Activated CD8-positive, alpha-beta memory T cell treated with anti-CD3 and anti-CD28 coated beads, Interleukin-2, amount 50 U/mL, for 48 hours (primary cell): ENCODE measurements around the gene AP3S1.
"Not testable (repeated sequence)": the region's sequence is repeated elsewhere in the genome, so short reads cannot be mapped to it uniquely, and the experiment has no call there.

Experiments used
- DNase-seq: peaks from one replicate; pipeline ENCODE4 v3.0.0-alpha.2; 2020

The AP3S1 gene

DNA sequence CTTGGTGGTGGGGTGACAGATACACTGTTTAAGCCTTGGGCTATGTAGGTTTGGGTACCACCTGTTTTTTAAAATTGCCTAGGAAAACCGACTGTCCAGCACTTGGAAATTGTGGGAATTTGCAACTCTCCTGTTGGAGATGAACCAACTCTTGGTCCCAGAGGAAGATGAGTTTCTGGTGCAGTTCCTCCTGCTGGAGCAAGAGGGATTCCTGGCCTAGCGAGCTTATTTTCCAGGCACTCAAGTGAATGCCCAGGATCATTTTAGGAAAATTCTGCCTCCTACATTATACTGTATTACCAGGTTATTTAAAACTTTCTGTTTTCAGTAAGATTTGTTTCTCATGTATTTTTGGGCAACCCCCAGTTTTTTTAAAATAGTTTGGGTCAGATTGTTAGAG, 33.7 kb downstream of the AP3S1 start:
- no peak for DNase-seq

DNA sequence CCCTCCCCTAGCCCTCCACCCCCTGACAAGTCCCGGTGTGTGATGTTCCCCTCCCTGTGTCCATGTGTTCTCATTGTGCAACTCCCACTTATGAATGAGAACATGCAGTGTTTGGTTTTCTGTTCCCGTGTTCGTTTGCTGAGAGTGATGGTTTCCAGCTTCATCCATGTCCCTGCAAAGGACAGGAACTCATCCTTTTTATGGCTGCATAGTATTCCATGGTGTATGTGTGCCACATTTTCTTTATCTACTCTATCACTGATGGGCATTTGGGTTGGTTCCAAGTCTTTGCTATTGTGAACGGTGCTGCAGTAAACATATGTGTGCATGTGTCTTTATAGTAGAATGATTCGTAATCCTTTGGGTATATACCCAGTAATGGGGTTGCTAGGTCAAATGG, 35.6 kb downstream of the AP3S1 start:
- DNase-seq = not testable (repeated sequence)

DNA sequence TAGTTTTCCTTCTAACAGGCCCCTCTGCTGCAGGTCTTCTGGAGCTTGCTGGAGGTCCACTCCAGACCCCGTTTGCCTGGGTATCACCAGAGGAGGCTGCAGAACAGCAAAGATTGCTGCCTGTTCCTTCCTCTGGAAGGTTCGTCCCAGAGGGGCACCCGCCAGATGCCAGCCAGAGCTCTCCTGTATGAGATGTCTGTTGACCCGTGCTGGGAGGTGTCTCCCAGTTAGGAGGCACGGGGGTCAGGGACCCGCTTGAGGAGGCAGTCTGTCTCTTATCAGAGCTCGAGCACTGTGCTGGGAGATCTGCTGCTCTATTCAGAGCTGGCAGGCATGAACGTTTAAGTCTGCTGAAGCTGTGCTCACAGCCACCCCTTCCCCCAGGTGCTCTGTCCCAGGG, 40.7 kb downstream of the AP3S1 start:
- not testable (repeated sequence) for DNase-seq

DNA sequence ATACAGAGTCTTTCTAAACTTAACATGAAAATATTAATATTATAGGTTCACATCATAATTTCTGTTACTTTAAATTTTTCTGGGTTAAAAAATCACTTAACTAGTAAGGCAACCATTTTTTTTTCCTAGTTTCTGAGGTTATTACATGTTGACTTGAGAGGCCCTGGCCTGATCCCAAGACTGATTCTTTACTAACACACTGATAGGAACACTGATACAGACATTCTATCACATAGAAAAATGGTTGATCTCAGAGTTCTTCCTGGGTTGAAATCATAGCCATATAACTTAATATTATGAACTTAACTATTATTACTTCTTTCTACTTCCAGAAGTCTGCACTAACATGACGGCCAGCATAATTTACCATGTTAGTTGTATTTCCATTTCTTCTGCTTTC, 43.0 kb downstream of the AP3S1 start:
- DNase-seq = no peak

DNA sequence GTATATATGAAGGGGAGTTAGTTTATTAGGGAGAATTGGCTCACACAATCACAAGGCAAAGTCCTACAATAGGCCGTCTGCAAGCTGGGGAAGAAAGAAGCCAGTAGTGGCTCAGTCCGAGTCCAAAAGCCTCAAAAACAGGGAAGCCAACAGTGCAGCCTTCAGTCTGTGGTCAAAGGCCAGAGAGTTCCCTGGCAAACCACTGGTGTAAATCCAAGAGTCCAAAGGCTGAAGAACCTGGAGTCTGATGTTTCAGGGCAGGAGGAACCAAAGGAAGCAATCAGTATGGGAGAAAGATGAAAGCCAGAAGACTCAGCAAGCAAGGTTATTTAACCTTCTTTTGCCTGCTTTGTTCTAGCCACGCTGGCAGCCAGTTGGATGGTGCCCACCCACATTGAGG, 43.5 kb downstream of the AP3S1 start:
- not testable (repeated sequence) for DNase-seq

DNA sequence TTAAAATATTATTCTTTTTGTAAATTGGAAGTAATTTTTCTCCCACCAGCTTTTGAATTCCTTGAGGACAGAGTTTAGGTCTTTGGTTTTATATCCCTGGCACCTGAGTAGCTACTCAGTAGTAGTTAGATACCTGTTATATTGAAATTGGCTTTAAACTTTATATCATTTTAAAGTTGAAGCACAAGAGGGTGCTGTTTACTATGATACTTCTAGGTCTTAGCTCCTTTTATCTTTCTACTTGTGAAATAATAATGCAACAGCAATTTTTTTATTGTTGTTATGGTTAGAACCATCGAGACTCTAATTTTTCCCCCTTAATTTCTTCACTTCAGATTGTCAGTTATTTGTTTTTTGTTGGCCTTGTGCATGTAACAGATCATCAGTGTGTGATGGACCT, 46.3 kb downstream of the AP3S1 start:
- no peak for DNase-seq

DNA sequence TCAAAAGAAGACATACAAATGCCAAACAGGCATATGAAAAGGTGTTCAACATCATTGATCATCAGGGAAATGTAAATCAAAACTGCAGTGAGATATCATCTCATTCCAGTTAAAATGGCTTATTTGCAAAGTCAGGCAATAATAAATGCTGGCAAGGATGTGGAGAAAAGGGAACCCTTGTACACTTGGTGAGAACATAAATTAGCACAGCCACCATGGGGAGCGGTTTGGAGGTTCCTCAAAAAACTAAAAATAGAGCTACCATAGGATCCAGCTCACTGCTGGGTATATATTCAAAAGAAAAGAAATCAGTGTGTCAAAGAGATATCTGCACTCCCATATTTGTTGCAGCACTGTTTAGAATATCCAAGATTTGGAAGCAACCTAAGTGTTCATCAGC, 50.3 kb downstream of the AP3S1 start:
- no peak for DNase-seq

DNA sequence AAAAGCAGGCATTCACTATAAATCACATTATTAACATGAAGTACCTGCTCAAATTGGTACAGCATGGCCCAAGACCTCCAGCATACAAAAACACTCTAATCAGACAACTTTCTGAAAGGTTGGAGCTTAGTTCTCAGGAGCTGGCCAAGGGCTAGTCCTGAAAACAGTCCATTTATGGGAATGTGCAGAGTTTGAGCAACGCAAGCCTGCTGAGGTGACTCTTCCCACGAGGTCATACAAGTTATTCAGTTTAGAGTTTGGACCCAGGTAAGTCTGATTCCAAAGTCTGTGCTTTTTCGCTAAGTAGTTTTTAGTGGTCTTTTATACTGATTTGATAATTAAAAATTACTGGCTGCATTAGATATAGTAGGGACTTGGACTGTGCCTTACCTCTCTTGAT, 52.6 kb downstream of the AP3S1 start:
- no peak for DNase-seq

DNA sequence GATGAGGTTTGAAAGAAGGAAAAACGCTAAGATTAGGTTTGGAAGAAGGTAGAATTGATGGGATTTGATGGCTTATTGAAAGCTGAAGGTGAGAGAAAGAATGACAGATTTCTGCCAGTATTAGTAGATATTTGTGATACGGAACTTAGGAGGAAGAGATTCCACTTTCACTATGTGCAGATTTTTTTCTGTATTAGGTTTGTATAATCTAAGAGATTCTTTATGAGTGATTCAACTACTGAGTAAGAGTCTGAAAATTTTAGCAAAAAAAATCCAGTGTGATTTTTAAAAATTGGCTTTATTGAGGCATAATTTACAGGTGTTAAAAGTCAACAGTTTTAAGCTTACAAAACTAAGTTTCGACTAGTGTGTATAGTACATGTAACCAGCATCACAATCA, 54.1 kb downstream of the AP3S1 start:
- DNase-seq = no peak

DNA sequence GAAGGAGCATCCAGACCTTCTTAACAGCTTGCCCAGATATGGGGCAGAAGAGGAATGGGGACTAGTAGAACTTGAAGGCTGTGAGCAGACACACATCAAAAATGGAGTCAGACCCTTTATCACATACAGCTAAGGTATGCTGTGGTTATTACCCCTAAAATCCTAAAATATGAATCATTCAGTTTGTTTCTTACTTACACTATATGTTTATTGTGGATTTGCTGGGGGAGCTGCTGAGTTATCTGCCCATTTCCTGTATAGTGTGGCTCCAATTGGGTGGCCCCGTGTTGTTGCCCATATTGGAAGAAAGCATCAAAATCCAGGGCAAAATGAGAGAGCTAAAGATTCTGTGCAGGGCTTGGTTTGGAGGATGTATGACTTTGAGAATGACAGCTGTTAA, 56.9 kb downstream of the AP3S1 start:
- no peak for DNase-seq

DNA sequence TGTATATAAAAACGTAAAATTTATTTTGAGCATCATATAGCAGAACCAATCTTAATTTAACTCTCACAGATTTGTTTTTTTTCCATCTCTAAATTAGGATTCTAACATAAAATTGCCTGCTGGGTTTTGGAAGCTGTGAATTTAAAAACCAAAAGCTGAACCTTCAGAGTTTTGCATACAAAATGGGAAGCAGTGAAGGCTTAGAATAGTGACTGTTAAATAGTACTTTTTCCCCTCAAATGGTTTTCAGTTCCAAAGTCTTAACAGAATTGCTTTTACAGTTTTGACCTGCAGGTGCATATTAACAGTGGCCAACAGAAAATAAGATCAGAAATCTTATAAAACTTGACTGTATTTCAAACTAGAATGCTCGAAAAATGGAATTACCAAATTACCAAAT, 65.4 kb downstream of the AP3S1 start:
- no peak for DNase-seq

DNA sequence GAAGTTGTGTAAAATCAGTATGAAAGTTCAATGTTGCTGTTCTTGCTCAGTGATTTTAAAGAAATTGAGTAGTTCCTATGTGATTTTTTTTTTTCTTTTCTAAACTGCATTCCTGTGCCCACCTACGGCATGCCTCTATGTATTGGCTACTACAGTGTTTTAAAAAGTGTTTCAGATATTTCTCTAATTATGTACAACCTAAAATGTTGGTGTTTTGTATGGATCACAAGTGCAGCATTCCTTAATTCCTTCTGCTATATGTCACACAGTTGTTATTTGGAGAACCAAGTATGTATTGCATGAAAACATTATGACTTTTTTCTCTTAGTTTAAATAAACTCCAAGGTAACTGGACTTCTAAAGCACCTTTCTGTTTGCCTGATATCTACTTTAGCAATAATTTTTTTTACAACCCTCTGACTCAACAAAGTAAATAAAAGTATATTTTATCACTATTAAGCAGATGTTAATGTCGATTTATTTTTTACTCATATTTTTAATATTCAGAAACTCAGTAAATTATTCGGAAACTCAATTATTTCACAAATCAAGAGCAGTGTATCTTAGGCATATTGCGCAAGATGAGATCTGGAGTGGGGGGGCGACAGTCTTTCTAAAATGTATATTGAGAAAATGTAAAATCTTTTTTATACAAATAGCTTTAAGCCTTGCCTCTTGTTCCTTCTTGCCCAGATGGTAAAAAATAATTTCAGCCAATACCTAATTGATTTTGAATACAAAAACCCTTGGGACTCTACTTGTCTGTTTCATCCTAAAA, 72.1 kb downstream of the AP3S1 start:
- DNase-seq = not testable (repeated sequence)

DNA sequence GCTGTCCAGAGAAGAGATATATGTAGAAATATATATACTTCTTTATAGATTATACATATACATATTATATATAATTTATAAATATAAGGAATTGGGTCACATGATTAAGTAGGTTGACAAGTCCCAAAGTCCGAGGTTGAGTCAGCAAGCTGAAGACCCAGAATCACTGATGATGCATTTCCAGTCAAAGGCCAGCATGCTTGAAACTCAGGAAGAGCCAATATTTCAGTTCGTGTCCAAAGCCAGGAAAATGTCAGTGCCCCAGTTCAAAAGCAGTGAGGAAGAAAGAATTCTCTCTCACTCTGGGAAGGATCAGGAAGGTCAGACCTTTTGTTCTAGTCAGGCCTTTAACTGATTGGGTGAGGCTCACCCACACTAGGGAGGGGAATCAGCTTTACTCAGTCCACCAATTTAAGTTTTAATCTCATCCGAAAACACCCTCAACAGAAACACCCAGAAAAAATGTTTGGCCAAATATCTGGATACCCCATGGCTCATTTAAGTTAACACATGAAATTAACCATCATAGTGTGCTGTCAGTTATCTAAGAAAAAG, 78.5 kb downstream of the AP3S1 start:
- no peak for DNase-seq

DNA sequence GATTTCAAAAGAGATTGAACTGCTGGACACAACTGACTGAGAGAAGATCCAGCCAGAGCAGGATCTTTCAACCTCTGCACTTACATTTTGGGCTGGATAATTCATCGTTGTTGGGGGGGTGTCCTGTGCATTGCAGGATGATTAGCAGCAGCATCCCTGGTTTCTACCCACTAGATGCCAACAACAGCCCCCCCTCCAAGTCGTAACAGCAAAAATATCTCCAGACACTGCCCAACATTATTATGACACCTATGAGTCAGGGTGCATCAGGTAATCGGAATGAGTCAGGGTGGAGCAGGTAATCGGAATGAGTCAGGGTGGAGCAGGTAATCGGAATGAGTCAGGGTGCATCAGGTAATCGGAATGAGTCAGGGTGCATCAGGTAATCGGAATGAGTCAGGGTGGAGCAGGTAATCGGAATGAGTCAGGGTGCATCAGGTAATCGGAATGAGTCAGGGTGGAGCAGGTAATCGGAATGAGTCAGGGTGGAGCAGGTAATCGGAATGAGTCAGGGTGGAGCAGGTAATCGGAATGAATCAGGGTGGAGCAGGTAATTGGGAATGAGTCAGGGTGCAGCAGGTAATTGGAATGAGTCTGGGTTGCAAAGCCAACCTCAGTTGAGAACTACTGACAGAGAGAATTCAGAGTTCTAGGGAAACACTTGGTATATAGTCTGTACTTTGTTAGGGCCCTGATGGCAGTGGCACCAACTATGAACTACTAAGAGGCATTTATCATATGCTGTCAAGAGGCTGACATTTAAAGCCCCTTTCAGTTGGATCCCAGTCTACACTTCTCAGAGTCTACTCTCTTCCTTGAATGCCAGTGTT, 87.1 kb downstream of the AP3S1 start:
- DNase-seq = not testable (repeated sequence)

DNA sequence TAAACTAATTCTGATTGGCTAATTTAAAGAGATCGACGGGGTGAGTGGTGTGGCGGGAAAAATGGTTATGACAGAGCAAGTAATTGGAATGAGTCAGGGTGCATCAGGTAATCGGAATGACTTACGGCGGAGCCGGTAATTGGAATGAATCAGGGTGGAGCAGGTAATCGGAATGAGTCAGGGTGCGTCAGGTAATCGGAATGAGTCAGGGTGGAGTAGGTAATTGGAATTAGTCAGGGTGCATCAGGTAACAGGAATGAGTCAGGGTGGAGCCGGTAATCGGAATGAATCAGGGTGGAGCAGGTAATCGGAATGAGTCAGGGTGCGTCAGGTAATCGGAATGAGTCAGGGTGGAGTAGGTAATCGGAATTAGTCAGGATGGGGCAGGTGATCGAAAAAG, 88.4 kb downstream of the AP3S1 start:
- DNase-seq = not testable (repeated sequence)

DNA sequence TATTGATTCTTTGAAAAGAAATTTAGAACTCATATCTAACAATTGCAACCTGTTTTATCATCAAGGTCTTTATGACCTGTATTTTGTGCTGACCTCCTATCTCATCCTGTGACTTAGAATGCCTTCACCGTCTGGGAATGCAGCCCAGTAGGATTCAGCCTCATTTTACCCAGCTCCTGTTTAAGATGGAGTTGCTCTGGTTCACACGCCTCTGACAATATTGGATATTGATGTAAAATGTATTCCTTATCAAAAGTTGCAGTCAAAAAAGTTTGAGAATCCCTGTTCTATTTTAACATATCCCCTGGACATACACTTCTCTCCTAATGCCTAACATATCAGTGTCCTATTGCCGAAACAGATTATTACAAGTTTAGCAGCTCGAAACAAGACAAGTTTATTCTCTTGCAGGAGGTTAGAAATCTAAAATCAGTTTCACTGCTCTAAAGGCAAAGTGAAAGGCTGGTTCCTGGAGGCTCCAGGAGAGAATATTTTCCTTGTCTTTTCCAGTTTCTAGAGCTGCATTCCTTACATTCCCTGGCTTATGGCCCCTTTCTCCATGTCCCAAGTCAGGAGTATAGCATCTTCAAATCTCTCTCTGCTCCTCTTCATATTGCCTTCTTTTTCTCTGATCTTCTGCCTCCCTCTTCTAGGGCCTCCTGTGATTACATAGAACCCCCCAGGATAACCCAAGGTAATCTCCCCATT, 89.0 kb downstream of the AP3S1 start:
- DNase-seq = no peak

DNA sequence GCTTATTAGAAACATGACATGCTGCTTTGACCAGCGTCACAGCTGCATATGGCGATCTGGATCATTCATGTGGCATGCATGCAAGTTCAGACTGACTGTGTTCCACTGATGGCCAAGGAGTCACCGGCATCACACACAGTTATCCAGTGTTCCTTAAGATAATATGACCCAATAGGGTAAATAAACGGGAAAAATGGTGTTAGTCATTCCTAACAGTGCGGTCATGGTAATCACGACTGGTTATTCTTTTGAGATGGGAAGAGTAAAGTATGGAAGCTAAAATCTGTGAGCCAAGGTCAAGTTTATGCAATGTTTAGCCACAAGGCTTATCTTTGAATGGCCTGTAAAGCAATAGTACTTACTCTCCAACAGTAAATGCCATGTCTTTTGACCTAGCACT, 91.3 kb downstream of the AP3S1 start:
- DNase-seq = no peak

DNA sequence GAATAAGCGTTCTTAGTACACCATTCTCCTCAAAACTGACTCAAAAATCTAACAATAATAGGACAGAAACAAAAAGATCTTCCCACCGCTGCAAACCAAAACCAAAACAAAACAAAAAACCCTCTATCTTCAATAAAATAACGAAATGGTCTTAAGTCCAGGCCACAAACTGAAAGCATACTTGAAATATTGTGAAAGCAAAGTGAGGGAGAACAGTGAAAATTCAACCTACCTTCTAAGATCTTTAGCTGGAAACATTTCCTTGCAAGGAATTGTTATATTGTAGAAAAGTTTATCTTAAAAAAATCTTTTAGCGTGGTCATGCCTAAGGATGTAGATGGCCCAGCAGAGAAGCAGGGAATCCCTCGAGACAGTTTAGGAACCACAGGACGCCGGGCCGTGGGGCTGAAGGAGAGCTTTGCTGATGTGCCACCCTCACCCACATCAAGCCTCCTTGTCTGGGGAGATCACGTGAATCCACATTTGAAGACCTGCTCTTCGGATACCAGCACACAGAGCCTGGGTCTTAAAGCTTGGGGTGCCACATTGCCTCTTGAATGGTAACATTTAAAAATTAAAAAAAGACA, 92.7 kb downstream of the AP3S1 start:
- no peak for DNase-seq

DNA sequence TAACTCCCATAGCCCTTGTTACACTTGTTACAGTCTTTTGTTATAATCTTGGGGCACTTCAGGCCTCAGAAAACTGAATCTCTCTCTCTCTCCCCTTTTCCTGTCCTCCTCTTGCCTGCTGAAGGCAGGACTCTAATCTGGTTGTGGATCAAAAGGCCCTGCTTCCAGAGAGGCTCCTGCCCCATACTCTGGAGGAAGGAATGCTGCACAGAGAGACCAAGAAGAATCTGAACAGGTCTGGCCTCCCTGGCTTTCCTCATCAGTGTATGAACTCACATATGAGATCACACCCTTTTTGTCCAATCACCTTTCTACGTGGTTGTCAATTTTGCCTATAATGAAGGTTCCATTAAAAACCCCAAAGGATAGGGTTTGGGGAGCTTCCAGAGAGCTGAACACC, 94.3 kb downstream of the AP3S1 start:
- no peak for DNase-seq

DNA sequence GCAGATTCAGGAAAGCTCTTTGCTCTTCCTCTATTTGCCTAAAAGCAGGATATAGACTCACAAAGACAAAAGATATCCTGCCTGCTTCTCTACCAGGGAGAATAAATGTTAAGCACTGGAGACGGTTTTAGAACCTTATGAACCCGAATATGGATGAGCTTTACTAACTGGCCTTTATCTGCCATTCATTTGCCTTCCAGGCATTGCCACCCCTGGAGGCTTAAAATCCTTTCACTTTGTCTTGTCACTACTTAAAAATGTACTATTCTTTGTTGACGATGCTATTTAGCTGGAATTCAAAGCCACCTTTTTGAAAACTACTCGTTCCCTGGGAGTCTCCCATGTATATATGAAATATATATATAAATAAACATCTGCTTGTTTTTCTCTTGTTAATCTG, 97.3 kb downstream of the AP3S1 start:
- DNase-seq = no peak

DNA sequence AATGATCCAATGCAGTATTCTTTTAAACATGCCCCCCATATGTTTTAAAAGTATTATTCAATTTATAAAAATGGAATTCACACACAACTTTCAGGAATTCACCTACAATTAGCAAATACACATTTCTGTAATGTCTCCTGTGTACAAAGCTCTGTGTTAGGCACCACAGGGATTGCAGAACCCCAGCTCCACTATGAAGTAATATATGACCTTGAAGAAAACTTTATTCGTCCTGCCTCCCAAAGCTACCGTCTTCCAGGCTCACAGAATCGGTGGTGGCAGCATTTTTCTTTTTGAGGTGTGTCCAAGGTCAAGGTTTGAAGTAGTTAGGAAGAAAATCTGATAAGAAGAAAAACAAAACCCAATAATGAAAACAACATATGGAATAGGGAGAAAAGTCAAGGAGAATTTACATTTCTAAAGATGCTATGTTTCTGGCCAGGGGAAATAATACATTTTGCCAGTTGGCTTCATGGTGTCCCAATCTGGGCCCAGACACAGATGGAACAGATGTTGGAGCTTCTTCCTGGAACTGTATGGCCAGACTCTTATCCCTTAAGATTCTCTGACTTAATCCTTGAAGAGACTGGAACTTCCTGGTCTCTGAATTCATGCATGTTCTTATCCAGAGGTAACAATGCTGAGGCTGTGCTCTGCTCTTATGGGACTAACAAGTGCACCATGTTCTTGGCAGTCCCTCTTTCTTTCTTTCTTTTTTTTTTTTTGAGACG, 98.5 kb downstream of the AP3S1 start:
- DNase-seq = no peak

DNA sequence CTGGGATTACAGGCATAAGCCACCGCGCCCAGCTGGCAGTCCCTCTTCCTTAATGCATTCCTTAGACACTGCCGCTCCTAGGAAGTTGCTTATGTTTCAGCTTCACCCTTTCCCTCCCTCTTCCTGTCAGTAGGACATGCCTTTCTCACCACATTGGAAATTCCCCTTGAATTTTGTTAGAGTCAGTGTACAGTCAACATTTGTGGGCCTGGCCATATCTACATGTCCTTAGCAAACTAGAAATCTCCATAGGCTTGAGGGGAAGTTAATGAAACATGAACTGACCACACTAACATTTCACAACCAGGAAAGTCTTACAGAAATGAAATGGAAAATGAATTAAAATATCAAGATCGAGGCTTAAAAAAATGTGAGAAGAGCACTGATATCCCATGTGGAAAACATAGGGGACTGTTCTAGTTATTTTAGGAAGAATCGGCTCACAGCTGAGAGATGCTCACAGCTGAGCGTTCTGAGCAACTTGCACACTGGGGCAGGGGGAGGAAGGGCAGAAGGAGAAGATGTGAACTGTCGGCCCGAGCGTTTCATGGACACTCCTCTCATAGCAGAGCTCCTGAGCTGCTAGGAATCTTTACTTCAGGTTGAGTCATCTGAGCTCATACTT, 99.4 kb downstream of the AP3S1 start:
- no peak for DNase-seq
